Measurements from ENCODE around the gene SLC5A5.
"Not testable (repeated sequence)": the region's sequence is repeated elsewhere in the genome, so short reads cannot be mapped to it uniquely, and the experiment has no call there.

Gene SLC5A5

DNA sequence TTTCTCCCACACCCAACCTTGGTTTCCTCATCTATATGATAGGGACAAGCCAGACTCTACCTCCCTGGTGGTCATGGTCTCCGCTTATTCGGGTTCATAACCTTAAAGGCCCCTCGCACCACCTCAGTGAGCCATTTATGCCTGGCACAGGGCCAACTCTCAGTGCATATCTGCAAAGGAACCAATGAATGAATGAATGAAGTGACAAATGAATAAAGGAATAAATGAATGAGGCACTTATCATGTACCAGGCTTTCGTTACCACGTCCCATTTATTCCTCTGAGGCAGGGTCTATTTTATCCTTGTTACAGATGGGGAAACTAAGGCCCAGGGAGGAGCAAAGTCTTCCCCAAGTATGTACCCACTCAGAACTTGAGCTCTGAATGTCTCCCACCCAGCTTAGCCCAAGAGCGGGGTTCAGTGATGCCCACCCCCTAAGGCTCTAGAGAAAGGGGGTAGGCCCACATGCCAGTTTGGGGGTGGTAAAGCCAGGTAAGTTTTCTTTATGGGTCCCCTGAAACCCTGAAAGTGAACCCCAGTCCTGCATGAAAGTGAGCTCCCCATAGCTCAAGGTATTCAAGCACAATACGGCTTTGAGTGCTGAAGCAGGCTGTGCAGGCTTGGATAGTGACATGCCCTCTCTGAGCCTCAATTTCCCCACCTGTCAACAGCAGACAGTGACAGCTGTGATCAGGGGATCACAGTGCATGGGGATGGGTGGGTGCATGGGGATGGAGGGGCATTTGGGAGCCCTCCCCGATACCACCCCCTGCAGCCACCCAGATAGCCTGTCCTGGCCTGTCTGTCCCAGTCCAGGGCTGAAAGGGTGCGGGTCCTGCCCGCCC, 490 bp upstream of the SLC5A5 start:
- DNase-seq (ENCODE audit: low read depth in 2 of 2): no peak

- peak in 1 of 2 donors; percentile 40 for DNase-seq (ENCODE audit: low read depth in 2 of 2)
Measured at GRCh38 chr19:17872251-17873001, 681 bp downstream of the SLC5A5 start.

GRCh38 chr19:17873786-17874757, 2.3 kb downstream of the SLC5A5 start:
- DNase-seq (ENCODE audit: low read depth in 2 of 2): peak in 1 of 2 donors; percentile 66

DNA sequence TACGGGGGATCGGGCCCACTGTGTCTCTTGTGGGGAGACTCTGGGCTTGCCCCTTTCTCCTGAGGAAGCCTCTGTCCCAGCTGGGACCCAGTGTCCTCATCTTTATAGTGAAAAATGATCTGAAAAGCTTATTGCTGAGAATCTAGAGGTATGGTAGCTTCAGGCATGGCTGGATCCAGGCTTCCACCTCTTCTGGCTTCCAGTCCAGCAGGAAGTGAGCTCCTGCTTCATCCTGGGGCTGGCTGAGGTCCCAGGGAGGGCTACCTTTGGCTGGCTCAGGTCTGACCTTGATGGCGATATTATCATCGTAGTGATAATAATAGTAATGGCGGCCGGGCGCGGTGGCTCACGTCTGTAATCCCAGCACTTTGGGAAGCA, 3.0 kb downstream of the SLC5A5 start:
- no peak for DNase-seq (ENCODE audit: low read depth in 2 of 2)

- DNase-seq (ENCODE audit: low read depth in 2 of 2): no peak
Measured at GRCh38 chr19:17877696-17878095, 6.0 kb downstream of the SLC5A5 start.

DNA sequence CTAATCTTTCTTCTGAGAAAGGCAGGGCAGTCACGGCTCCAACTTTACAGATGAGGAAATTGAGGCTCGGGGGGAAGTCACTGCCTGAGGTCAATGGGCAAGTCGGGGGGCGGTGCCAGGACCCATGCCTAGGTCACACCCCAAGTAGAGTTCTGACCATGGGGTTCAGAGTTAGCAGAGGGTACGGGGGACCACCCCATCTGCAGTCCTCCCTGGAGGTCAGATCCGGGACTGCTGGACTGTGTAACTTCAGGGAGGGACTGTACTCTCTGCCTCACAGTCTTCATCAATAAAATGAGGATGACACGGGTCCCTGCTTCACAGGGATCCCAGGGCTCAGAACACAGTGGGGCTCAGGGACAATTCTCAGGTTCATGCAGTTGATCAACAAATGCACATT, 7.7 kb downstream of the SLC5A5 start:
- DNase-seq (ENCODE audit: low read depth in 2 of 2): no peak

DNA sequence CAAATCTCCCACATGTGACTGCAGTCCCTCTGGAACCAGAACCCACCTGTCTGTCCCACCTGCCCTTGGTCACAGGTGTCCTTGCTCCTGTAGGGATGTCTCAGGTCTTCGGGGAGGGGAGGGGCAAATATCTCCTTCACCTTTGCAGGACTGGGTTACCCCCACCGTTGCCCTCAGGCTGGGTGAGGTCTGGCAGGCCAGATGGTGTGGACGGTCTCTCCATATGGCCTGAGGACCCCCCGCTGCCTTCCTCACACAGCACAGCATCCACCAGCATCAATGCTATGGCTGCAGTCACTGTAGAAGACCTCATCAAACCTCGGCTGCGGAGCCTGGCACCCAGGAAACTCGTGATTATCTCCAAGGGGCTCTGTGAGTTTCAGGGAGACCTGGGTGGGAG, 10.0 kb downstream of the SLC5A5 start:
- no peak for DNase-seq (ENCODE audit: low read depth in 2 of 2)

GRCh38 chr19:17883627-17884410, 12.1 kb downstream of the SLC5A5 start:
- DNase-seq (ENCODE audit: low read depth in 2 of 2): no peak

- DNase-seq (ENCODE audit: low read depth in 2 of 2): no peak
Measured at GRCh38 chr19:17886515-17886914, 14.8 kb downstream of the SLC5A5 start.

- DNase-seq (ENCODE audit: low read depth in 2 of 2): not testable (repeated sequence)
Measured at GRCh38 chr19:17887221-17887620, 15.5 kb downstream of the SLC5A5 start.

GRCh38 chr19:17888260-17888659, 16.5 kb downstream of the SLC5A5 start:
- no peak for DNase-seq (ENCODE audit: low read depth in 2 of 2)

DNA sequence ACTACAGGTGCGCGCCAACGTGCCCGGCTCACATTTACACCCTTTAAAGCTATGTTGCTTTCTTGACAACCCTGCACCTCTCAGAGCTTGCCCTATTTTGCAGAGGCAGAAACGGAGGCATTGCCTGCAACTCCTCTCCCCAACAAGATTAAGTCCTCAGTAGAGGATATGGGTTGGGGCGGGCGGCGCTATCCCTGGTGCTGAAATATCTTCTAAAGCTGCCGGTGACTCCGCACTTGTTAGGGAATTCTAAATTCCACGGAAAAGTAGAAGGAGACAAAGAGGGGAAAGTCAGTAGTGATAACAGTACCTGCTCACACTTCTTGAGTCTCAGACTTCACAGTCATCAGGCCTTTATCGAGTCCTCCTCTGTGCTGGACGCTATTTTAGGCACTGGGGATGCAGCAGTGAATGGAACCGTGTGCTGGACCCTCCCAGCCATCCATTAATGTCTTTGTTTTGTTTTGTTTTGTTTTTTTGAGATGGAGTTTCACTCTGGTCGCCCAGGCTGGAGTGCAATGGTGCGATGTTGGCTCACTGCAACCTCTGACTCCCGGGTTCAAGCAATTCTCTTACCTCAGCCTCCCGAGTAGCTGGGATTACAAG, 18.0 kb downstream of the SLC5A5 start:
- no peak for DNase-seq (ENCODE audit: low read depth in 2 of 2)

GRCh38 chr19:17893766-17894165, 22.0 kb downstream of the SLC5A5 start:
- no peak for DNase-seq (ENCODE audit: low read depth in 2 of 2)

DNA sequence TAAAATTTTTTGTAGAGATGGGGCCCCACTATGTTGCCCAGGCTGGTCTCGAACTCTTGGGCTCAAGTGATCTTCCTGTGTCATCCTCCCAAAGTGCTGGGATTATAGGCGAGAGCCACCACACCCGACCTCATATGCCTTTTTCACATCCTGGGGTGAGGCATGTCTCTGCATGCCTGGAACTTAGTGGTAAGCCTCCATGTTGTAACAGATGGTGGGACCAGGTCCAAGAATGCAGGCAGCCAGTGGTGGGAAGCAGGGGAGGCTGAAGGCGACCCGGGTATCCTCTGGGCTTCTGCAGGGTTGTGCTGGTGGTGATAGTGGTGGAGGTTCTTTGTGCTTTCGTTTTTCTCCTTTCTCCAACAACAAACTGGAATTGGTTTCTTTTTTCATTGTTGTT, 31.0 kb downstream of the SLC5A5 start:
- DNase-seq (ENCODE audit: low read depth in 2 of 2): no peak

GRCh38 chr19:17908244-17908643, 36.5 kb downstream of the SLC5A5 start:
- DNase-seq (ENCODE audit: low read depth in 2 of 2): no peak

DNA sequence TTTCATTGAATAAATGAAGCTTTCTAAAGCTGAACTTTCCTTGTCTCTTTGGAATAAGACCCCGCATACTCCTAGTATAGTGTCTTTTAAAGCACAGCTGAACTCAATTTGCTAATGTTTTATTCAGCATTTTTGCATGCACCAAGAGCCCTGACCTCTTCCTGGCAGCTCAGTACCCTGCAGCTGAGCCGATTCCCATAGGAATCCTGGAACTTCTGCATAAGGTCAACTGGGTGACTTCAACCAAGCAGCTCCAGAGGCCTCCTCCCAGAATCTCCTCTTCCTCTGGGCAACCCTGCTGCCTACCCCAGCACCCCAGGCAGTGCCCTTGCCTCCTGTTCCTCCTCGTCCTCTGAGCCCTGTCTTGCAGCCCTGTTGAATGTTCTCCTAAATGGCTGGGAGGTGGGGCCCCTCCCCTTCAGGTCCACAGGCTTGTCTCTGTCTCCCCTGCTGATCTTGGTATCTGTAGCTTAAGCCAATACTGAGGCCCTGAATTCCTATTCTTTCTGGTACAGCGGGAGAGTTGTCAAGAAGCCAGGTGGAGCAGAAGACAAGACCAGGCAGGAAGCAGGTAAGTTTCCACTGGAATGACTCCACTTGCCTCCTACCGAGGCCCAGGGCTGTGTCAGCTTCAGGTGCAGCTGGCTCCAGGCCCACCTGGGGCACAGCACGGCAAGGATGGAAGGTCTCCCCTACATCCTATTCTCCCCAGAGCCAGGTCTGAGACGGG, 37.4 kb downstream of the SLC5A5 start:
- DNase-seq (ENCODE audit: low read depth in 2 of 2): no peak

DNA sequence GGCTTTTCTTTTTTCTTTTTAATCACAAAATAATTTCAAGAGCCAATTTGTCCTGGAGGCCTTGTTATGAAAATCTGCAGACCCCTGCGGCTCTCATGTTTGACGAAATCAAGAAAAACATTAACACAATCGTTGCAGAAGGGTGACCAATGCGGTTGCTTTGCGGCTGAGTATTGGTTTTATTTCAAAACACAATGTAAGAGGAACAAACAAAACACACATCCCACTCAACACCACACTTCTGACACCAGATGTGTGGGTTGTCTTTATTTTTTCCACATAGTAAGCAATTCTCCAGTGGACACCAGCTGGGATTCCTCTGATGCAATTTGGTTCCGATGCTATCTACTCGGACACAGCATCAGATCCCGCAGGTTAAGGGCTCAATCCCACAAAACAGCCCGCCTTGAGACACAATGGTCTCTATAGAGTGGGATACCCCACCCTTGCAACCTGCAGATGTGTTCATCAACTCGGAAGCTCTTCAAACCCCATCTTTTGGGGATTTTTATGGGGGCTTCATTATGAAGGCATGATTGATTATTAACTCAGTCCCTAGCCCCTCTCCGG, 39.1 kb downstream of the SLC5A5 start:
- no peak for DNase-seq (ENCODE audit: low read depth in 2 of 2)

DNA sequence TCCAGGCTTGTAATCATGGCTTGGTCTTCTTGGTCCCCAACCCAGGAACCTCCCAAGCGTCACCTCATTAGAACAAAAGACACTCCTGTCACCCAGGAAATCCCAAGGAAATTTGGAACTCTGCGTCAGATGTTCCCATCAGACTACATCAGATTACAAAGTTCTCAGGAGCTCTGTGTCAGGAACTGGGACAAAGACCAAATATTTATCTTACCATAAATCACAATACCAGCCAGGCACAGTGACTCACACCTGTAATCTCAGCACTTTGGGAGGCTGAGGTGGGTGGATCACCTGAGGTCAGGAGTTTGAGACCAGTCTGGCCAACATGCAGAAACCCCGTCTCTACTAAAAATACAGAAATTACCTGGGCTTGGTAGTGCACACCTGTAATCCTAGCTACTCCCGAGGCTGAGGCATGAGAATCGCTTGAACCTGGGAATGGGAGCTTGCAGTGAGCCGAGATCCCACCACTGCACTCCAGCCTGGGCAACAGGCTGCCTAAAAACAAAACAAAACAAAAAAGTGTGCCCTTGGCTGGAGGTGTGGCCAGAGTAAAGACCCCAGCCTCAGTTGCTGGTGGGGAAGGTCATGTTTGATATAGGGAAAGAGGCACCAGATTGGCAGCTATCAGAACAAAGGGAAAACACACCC, 44.3 kb downstream of the SLC5A5 start:
- DNase-seq (ENCODE audit: low read depth in 2 of 2): no peak

- not testable (repeated sequence) for DNase-seq (ENCODE audit: low read depth in 2 of 2)
Measured at GRCh38 chr19:17918151-17918550, 46.4 kb downstream of the SLC5A5 start.

Measured in stimulated activated CD8-positive, alpha-beta memory T cell treated with anti-CD3 and anti-CD28 coated beads, Interleukin-2, amount 100 ng/mL, for 48 hours (primary cell).